Measurements from ENCODE around the gene MBD2. TPM values are rescaled to one million over a fixed set of nuclear protein-coding genes. Genes with fewer than 3 reads are reported as not detected.
"Not testable (repeated sequence)": the region's sequence is repeated elsewhere in the genome, so short reads cannot be mapped to it uniquely, and the experiment has no call there.

The MBD2 gene
- total RNA-seq, 4 donors from 2014 or later: 54.2 to 63.5 (median 59.5) TPM

GRCh38 chr18:54220406-54220805 lies 4.1 kb downstream of the MBD2 start:
- intact Hi-C loops (cut with DNase I; ENCODE audit: low total_unique reads): no loop called here
- WGBS, 2 donors: 45 to 46% methylated on average over 2 of the region's 2 CpGs
- H3K4me3 ChIP-seq (ENCODE audit: low read depth, poor library complexity, severe bottlenecking): no peak overlapping the region
- TF ChIP-seq, protein P1, sequence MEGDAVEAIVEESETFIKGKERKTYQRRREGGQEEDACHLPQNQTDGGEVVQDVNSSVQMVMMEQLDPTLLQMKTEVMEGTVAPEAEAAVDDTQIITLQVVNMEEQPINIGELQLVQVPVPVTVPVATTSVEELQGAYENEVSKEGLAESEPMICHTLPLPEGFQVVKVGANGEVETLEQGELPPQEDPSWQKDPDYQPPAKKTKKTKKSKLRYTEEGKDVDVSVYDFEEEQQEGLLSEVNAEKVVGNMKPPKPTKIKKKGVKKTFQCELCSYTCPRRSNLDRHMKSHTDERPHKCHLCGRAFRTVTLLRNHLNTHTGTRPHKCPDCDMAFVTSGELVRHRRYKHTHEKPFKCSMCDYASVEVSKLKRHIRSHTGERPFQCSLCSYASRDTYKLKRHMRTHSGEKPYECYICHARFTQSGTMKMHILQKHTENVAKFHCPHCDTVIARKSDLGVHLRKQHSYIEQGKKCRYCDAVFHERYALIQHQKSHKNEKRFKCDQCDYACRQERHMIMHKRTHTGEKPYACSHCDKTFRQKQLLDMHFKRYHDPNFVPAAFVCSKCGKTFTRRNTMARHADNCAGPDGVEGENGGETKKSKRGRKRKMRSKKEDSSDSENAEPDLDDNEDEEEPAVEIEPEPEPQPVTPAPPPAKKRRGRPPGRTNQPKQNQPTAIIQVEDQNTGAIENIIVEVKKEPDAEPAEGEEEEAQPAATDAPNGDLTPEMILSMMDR (IDR thresholded peaks at IDR 0.05): no peak
- TF ChIP-seq POLR2A (IDR thresholded peaks at IDR 0.05): no peak
- no peak for DNase-seq (ENCODE audit: low spot score in 2 of 2)

DNA sequence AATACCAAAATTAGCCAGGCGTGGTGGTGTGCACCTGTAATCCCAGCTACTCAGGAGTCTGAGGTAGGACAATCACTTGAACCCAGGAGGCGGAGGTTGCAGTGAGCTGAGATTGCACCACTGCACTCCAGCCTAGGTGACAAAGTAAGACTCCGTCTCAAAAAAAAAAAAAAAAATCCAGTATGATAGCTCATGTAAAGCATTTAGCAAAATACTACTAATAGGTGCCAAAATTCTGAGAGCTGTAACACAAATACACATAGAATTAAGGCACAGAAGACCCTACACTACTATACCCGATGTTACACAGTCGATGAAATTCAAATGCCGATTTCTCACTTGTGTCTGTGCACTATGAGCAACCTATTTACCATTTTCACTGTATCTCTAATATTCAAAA lies 5.7 kb downstream of the MBD2 start:
- intact Hi-C loops (cut with DNase I; ENCODE audit: low total_unique reads); DNase-seq (ENCODE audit: low spot score in 2 of 2); H3K4me3 ChIP-seq (ENCODE audit: low read depth, poor library complexity, severe bottlenecking): not testable (repeated sequence)
- WGBS, 2 donors: 88 to 92% methylated on average over 6 of the region's 6 CpGs

DNA sequence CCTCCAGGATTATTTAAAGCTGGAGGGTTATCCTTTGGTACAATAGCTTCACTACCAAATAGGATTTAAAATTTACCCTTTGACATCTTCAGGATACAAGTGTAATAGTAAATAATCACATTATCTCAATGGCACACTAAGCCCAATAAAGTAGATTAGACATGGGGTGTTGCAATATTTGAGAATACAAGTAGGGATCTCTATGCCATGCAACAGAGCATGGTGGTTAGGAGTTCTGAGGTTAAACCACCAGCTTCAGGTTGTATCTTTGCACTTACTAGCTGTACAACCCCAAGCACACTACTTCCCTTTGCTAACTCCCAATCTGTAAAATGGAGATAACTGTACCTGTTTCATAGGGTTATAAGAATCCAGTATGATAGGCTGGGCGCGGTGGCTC lies 6.2 kb downstream of the MBD2 start:
- no peak overlapping the region for H3K4me3 ChIP-seq (ENCODE audit: low read depth, poor library complexity, severe bottlenecking)
- TF ChIP-seq POLR2A (IDR thresholded peaks at IDR 0.05): no peak
- TF ChIP-seq, protein P1 (IDR thresholded peaks at IDR 0.05): no peak
- WGBS, 2 donors: 94 to 100% methylated on average over 2 of the region's 2 CpGs
- DNase-seq (ENCODE audit: low spot score in 2 of 2): no peak
- intact Hi-C loops (cut with DNase I; ENCODE audit: low total_unique reads): no loop called here

- TF ChIP-seq POLR2A (IDR thresholded peaks at IDR 0.05): no peak
- TF ChIP-seq, protein P1 (IDR thresholded peaks at IDR 0.05): no peak
- intact Hi-C loops (cut with DNase I; ENCODE audit: low total_unique reads): no loop called here
- no peak overlapping the region for H3K4me3 ChIP-seq (ENCODE audit: low read depth, poor library complexity, severe bottlenecking)
- 69 to 72% methylated on average over 1 of the region's 1 CpG for WGBS, 2 donors
- no peak for DNase-seq (ENCODE audit: low spot score in 2 of 2)
Measured at GRCh38 chr18:54217624-54218023, 6.8 kb downstream of the MBD2 start.

DNA sequence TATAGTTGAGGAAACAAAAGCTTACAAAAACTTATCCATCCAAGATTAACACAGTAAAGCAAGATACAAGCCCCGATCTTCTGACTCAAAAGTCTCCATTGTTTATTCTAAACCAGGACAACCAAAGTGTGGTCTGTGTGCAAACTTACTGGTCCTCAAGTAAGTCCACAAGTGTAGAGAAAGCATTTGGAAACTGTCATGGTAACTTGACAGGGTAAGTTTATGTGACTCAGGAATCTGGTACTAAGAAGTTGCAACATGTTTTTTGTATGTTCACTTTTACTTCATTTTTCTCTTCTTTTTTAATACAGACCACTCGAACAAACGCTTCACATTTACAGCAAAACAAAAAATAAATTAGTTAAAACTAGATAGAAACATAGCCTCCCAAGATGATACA lies 9.4 kb downstream of the MBD2 start:
- WGBS, 2 donors: 96 to 97% methylated on average over 3 of the region's 3 CpGs
- intact Hi-C loops (cut with DNase I; ENCODE audit: low total_unique reads): no loop called here
- no peak for TF ChIP-seq POLR2A (IDR thresholded peaks at IDR 0.05)
- TF ChIP-seq, protein P1 (IDR thresholded peaks at IDR 0.05): no peak
- H3K4me3 ChIP-seq (ENCODE audit: low read depth, poor library complexity, severe bottlenecking): no peak overlapping the region
- no peak for DNase-seq (ENCODE audit: low spot score in 2 of 2)

- DNase-seq (ENCODE audit: low spot score in 2 of 2): no peak
- 96 to 100% methylated on average over 1 of the region's 1 CpG for WGBS, 2 donors
- H3K4me3 ChIP-seq (ENCODE audit: low read depth, poor library complexity, severe bottlenecking): no peak overlapping the region
- intact Hi-C loops (cut with DNase I; ENCODE audit: low total_unique reads): no loop called here
- TF ChIP-seq POLR2A (IDR thresholded peaks at IDR 0.05): no peak
- TF ChIP-seq, protein P1 (IDR thresholded peaks at IDR 0.05): no peak
Measured at GRCh38 chr18:54210463-54210862, 14.0 kb downstream of the MBD2 start.
